IPS-11a (cell line): ENCODE data around the gene SLC3A2.
"Not testable (repeated sequence)": the region's sequence is repeated elsewhere in the genome, so short reads cannot be mapped to it uniquely, and the experiment has no call there.

Experiments
- H3K4me3 ChIP-seq: one replicate; pipeline ENCODE4 v1.5.1; 2013; ENCODE audit warnings: low read depth, low read length, control low read depth

SLC3A2 gene

DNA sequence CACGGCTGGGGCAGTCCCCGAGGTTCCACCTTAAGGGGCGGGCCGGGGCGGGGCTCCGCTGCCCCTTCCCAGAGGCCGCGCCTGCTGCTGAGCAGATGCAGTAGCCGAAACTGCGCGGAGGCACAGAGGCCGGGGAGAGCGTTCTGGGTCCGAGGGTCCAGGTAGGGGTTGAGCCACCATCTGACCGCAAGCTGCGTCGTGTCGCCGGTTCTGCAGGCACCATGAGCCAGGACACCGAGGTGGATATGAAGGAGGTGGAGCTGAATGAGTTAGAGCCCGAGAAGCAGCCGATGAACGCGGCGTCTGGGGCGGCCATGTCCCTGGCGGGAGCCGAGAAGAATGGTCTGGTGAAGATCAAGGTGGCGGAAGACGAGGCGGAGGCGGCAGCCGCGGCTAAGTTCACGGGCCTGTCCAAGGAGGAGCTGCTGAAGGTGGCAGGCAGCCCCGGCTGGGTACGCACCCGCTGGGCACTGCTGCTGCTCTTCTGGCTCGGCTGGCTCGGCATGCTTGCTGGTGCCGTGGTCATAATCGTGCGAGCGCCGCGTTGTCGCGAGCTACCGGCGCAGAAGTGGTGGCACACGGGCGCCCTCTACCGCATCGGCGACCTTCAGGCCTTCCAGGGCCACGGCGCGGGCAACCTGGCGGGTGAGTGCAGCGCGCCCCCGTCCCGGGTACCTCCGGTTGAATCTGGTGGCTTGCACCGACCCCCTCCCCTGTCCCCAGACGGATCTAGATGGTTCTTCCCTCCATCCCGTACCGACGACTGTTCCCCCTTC, at the start of gene SLC3A2:
Gene SLC3A2, plus strand, starts transcription at position 94 of the 776 bp plus-strand sequence. Its CDS starts 128 bp downstream, at position 222.
- H3K4me3 ChIP-seq = peak within 1 kb of the TSS; percentile 99

DNA sequence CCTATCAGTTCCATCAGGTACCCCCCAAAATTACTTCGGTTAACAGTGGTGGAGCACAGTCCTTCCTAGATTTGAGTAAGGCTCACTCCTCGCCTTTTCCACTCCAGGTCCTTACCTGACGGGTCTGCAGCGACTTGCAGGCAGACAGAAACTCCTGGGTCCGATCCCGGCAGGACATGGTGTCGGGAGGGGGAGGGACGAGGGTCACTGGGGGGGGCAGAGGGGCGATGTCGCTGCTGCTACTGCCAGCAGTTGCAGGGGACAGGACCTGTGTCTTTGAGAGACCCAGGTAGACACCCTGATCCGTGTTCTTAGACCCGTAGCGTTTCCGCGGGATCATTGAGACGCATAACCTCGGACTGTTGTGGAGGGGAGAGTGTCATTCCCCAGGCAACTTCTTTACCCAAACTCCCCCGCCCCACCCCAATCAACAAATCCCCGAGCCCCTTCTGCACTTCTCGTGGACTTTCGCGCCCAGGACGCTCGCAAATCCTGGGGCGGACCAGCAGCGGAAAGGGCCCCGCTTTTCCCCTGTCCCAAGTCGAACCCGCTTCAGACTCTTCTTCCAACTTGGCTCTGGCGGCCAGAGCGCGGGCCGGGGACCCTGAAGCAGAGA, 49.7 kb upstream of the SLC3A2 start:
- peak overlapping the region; percentile 77 for H3K4me3 ChIP-seq

DNA sequence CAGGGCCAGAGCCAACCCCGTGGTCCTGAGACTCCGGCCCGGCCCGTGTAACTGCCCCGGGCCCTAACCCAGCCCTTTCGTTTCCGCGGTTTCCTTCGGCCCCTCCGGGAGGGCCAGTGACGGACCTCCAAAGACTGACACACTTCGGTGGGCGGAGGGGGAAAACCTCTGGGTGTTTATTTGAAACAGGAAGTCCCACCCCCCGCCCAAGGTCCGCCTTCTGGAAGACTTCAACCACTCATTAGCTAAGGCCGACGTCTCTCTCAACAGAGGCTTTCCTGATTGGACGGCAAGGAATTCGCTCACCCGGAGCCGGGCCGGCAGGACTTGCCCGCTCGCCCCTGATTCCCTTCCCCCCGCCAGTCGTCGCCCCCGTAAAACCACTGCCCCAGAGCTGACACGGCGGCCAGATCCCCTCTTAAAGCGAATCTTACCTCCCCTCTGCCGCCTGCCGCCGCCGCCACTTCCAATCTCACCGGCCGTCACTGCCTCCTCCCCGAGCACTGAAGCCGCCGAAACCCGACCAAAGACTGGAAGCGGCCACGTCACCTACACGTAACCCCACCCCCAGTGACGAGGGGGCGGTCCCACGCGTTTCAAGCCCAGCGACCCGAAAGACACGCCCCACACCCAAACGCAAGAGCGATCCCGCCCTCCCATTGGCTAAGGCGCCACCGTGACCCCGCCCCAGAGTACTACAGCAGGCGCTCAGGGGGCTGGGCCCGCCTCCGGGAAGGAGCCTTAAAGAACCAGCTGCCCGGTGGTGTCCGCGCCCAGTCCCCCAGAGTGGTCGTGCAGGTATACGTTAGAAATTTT, 49.0 kb upstream of the SLC3A2 start, which contains the start of gene STX5:
Gene STX5, minus strand, starts transcription at position 532 of the 816 bp plus-strand sequence. CDS start 808 bp downstream, outside the sequence.
- peak within 1 kb of the TSS; percentile 77 for H3K4me3 ChIP-seq

DNA sequence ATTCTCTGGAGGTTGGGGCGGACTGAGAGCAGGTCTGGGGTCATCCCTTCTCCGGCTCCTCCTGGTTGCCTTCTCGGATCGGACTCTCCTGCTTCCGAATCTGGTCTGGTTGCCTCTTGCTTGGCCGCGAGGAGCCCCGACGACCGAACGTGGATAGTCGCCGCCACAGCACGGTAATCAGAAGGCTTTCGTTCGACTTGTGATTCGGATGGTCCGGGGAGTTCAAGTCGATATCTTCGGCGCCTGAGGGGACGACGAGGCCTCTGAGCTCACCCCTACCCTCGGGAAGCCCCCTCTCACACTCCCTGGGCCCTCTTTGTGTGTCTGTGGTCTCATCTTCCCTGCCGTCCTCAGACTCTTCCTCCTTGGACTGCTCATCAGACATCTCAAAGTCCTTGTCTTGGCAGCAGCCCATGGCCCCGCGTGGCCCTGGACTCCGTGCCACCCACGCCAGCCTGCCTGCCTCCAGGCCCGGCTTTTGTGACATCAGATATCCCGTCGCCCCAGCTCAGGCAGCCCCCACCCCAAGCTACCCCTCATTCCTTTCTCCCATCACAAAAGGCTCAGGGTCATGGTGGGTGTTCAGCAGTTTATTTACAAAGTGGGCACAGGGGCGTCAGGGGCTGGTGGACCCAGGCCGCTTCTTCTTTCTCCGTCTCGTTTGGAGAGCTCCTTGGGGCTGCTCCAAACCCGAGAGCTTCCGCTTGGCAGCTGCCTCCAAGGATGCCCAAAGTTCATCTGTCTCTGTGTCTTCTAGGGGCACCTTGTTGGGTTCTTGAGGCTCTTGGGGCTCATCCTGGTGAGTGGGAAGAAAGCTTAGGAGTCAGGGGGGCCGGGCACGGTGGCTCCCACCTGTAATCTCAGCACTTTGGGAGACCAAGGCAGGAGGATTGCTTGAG, 48.1 kb upstream of the SLC3A2 start, which contains the start of gene TEX54:
Gene TEX54, minus strand, starts transcription at position 506 of the 899 bp plus-strand sequence.
- H3K4me3 ChIP-seq = peak within 1 kb of the TSS; percentile 77

- H3K4me3 ChIP-seq = no peak overlapping the region
Measured at GRCh38 chr11:62835336-62835735, 45.4 kb upstream of the SLC3A2 start.

- H3K4me3 ChIP-seq = peak within 1 kb of the TSS; percentile 97
Measured at GRCh38 chr11:62839050-62839945, 41.4 kb upstream of the SLC3A2 start, which contains the start of gene WDR74. Gene WDR74 (minus strand): TSS chr11:62839590. CDS start chr11:62839570, 20 bp downstream.

DNA sequence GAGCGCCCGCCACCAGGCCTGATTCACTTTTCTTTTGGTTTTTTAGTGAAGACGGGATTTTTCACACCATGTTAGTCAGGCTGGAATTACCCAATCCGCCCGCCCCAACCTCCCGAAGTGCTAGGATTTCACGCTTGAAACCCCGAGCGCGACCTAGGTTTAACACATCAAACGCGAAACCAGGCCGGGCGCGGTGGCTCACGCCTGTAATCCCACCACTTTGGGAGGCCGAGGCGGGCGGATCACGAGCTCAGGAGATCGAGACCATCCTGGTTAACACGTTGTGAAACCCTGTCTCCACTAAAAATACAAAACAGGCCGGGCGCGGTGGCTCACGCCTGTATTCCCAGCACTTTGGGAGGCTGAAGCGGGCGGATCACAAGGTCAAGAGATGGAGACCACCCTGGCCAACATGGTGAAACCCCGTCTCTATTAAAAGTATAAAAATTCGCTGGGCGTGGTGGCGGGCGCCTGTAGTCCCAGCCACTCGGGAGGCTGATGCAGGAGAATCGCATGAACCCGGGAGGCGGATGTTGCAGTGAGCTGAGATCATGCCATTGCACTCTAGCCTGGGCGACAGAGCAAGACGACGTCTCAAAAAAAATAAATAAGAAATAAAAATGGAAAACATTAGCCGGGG, 39.9 kb upstream of the SLC3A2 start:
- peak overlapping the region; percentile 9 for H3K4me3 ChIP-seq

GRCh38 chr11:62841361-62842170, 39.1 kb upstream of the SLC3A2 start:
- H3K4me3 ChIP-seq = peak overlapping the region; percentile 24

- peak overlapping the region; percentile 24 for H3K4me3 ChIP-seq
Measured at GRCh38 chr11:62842171-62842741, 38.4 kb upstream of the SLC3A2 start.

- H3K4me3 ChIP-seq = not testable (repeated sequence)
Measured at GRCh38 chr11:62842891-62843290, 37.8 kb upstream of the SLC3A2 start.

DNA sequence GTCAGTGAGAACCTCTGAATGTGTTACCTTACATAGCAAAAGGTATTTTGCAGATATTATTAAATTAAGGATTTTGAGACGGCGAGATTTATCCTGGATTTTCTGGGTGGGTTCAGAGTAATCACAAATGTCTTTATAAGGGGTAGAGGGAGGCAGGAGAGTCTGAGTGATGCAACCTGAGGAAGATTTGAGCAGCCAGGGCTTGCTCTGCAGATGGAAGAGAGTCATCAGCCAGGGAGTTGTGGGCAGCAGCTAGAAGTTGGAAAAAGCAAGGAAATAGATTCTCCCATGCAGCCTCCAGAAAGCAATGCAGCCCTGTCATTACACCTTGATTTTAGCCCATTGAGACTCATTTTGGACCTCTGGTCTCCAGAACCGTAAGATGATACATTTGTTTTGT, 37.2 kb upstream of the SLC3A2 start:
- H3K4me3 ChIP-seq = no peak overlapping the region

- H3K4me3 ChIP-seq = no peak overlapping the region
Measured at GRCh38 chr11:62844154-62844553, 36.5 kb upstream of the SLC3A2 start.

- H3K4me3 ChIP-seq = no peak overlapping the region
Measured at GRCh38 chr11:62846177-62846576, 34.5 kb upstream of the SLC3A2 start.

GRCh38 chr11:62847767-62848314, 32.9 kb upstream of the SLC3A2 start:
- H3K4me3 ChIP-seq = no peak overlapping the region

DNA sequence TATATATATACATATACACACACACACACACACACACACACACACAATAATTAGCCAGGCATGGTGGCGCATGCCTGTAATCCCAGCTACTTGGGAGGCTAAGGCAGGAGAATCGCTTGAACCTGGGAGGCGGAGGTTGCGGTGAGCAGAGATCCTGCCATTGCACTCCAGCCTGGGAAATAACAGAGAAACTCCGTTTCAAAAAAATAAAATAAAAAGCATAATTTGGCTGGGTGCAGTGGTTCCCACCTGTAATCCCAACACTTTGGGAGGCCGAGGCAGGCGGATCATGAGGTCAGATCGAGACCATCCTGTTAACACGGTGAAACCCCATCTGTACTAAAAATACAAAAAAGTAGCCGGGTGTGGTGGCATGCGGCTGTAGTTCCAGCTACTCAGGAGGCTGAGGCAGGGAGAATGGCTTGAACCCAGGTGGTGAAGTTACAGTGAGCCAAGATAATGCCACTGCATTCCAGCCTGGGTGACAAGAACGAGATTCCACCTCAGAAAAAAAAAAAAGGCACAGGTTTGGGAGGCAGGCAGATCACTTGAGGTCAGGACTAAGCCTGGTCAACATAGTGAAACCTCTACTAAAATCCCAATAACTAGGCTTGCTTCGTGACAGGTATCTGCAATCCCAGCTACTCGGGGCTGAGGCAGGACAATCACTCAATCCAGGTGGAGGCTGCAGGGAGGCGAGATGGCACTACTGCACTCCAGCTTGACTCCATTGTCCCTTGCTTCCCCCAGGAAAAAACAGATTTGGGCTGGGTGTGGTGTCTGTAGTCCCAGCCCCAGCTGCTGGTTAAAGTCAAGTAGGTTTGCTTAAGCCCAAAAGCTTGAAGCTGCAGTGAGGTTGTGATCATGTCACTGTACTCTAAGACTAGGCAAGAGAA, 29.5 kb upstream of the SLC3A2 start:
- H3K4me3 ChIP-seq = no peak overlapping the region

DNA sequence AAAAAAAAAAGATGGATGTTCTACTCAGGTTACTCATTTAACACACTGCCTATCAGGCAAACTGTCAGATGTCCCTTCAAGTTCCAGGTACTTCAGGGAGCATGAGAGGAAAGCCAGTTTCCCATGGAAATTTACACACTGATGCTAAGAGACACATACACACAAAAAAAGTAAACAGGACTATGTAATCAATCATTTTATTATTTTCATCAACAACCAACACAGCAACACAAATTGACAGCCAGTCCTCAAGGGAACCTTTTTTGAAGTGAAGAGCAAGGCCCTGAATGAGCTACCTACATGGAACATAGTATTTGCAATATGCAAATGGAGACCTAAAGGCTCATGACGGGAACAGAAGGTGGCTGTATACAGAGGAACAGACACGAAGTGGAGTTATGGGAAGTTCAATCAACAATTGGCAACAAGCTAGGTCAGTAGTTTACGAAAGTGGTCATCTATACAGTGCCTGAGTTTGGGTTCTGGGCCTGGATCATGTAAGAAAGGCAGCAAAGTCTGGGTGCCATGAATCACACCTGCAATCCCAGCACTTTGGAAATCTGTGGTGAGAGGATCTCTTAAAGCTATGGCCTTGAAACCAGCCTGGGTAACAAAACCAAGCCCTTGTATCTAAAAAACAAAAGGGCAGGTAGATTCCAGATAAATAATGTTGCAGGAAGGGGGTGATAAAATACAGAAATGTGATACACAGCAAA, 28.7 kb upstream of the SLC3A2 start:
- no peak overlapping the region for H3K4me3 ChIP-seq
